ENCODE measurements around the gene SMAD7.
A peak's percentile ranks its signal among the peaks of the same experiment; 100 is the strongest.

SMAD7 gene

DNA sequence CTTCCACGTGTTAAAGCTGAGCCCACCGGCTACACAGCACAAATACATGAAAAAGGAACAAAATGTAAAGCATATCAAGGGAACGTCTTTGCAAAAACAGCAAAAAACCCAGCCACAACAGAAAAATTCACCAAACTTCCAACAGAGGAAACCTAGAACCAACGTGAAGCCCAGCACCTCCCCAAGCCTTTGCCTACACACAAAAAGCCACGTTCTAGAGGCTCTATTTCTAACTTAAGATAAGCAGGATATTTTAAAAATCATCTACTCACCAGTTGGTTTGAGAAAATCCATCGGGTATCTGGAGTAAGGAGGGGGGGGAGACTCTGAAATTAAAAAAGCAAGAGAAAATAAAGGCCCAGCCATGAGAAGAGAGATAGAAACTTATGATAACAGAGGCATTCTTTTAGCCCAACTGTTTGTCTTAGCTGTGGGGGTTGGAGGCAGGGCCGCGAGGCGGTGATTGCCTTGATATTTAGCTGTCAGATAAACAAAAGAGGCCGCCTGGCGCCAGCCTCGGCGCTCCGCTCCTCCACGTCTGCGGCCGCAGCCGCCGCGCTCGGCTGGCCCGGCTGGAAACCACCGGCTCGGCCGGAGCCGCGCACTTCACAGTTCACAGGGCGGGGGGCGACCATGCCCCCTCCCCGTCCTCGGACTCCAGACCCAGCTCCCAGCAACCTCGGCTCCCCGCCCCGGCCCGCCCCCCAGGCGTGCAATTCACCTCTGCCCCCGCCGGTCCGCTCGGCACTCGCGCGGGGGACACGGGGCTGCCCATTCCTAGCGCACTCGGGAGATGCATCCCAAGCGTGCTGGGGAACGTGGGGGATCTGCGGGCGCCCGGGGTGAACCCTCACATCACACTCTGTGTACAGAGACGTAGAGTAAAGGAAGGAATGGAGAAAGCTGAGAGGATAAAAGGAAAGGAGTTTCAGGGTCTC is 2.4 kb downstream of the SMAD7 start:
- TF ChIP-seq, protein P1, sequence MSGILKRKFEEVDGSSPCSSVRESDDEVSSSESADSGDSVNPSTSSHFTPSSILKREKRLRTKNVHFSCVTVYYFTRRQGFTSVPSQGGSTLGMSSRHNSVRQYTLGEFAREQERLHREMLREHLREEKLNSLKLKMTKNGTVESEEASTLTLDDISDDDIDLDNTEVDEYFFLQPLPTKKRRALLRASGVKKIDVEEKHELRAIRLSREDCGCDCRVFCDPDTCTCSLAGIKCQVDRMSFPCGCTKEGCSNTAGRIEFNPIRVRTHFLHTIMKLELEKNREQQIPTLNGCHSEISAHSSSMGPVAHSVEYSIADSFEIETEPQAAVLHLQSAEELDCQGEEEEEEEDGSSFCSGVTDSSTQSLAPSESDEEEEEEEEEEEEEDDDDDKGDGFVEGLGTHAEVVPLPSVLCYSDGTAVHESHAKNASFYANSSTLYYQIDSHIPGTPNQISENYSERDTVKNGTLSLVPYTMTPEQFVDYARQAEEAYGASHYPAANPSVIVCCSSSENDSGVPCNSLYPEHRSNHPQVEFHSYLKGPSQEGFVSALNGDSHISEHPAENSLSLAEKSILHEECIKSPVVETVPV (CRISPR knock-in tag; IDR thresholded peaks at IDR 0.05): no peak
- TF ChIP-seq ARNTL (CRISPR knock-in tag; IDR thresholded peaks at IDR 0.05; ENCODE audit: borderline replicate concordance, low read depth) (no peak), PPARA (CRISPR knock-in tag; IDR thresholded peaks at IDR 0.05; ENCODE audit: borderline replicate concordance) (no peak), ZFP30 (CRISPR knock-in tag; IDR thresholded peaks at IDR 0.05) (no peak), SNAI2 (CRISPR knock-in tag; IDR thresholded peaks at IDR 0.05) (no peak), TOX (CRISPR knock-in tag; IDR thresholded peaks at IDR 0.05; ENCODE audit: borderline replicate concordance) (no peak), ISL1 (CRISPR knock-in tag; IDR thresholded peaks at IDR 0.05) (no peak), OSR1 (CRISPR knock-in tag; IDR thresholded peaks at IDR 0.05) (no peak), GLIS3 (CRISPR knock-in tag; IDR thresholded peaks at IDR 0.05) (no peak), BACH2 (CRISPR knock-in tag; IDR thresholded peaks at IDR 0.05; ENCODE audit: borderline replicate concordance) (no peak), ZNF70 (CRISPR knock-in tag; IDR thresholded peaks at IDR 0.05) (no peak), ESRRG (CRISPR knock-in tag; IDR thresholded peaks at IDR 0.05) (no peak), ZNF565 (CRISPR knock-in tag; conservative IDR thresholded peaks at IDR 0.05; ENCODE audit: low read depth) (no peak), ZC3H10 (CRISPR knock-in tag; IDR thresholded peaks at IDR 0.05) (no peak), RARB (CRISPR knock-in tag; IDR thresholded peaks at IDR 0.05) (no peak)
- TF ChIP-seq, protein P2, sequence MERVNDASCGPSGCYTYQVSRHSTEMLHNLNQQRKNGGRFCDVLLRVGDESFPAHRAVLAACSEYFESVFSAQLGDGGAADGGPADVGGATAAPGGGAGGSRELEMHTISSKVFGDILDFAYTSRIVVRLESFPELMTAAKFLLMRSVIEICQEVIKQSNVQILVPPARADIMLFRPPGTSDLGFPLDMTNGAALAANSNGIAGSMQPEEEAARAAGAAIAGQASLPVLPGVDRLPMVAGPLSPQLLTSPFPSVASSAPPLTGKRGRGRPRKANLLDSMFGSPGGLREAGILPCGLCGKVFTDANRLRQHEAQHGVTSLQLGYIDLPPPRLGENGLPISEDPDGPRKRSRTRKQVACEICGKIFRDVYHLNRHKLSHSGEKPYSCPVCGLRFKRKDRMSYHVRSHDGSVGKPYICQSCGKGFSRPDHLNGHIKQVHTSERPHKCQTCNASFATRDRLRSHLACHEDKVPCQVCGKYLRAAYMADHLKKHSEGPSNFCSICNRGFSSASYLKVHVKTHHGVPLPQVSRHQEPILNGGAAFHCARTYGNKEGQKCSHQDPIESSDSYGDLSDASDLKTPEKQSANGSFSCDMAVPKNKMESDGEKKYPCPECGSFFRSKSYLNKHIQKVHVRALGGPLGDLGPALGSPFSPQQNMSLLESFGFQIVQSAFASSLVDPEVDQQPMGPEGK (CRISPR knock-in tag; IDR thresholded peaks at IDR 0.05; ENCODE audit: borderline replicate concordance): no peak
- TF ChIP-seq, protein P3, sequence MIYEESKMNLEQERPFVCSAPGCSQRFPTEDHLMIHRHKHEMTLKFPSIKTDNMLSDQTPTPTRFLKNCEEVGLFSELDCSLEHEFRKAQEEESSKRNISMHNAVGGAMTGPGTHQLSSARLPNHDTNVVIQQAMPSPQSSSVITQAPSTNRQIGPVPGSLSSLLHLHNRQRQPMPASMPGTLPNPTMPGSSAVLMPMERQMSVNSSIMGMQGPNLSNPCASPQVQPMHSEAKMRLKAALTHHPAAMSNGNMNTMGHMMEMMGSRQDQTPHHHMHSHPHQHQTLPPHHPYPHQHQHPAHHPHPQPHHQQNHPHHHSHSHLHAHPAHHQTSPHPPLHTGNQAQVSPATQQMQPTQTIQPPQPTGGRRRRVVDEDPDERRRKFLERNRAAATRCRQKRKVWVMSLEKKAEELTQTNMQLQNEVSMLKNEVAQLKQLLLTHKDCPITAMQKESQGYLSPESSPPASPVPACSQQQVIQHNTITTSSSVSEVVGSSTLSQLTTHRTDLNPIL (CRISPR knock-in tag; IDR thresholded peaks at IDR 0.05; ENCODE audit: low read depth): no peak
- ATAC-seq: peak; percentile 2; the same call in 2 of the 3 replicates

DNA sequence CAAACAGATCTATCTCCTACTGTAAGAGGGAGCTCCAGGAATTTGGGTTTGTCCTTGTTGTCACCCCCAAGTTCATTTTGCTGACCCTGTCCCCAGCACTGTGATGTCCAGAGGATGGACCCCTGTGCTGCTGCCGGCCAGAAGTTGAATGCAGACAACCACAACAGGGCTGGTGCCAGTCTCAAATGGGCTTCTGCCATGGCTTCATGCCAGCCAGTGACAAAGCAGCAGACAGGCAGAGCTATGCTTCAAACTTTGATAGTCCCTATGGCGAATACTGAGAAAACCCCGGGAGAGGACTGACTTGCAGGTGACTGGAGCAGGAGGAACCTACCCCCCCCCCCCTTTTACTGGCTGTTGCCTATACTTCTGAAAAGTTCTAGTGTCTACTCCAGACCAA is 3.2 kb downstream of the SMAD7 start:
- TF ChIP-seq ZNF565 (CRISPR knock-in tag; conservative IDR thresholded peaks at IDR 0.05; ENCODE audit: low read depth) (no peak), SNAI2 (CRISPR knock-in tag; IDR thresholded peaks at IDR 0.05) (no peak), ZFP3 (CRISPR knock-in tag; IDR thresholded peaks at IDR 0.05) (no peak), ZNF70 (CRISPR knock-in tag; IDR thresholded peaks at IDR 0.05) (no peak), CSDC2 (CRISPR knock-in tag; IDR thresholded peaks at IDR 0.05) (no peak), ARNTL (CRISPR knock-in tag; IDR thresholded peaks at IDR 0.05; ENCODE audit: borderline replicate concordance, low read depth) (no peak), BACH2 (CRISPR knock-in tag; IDR thresholded peaks at IDR 0.05; ENCODE audit: borderline replicate concordance) (no peak), GLIS3 (CRISPR knock-in tag; IDR thresholded peaks at IDR 0.05) (no peak)
- TF ChIP-seq, protein P1 (CRISPR knock-in tag; IDR thresholded peaks at IDR 0.05): no peak
- TF ChIP-seq, protein P4, sequence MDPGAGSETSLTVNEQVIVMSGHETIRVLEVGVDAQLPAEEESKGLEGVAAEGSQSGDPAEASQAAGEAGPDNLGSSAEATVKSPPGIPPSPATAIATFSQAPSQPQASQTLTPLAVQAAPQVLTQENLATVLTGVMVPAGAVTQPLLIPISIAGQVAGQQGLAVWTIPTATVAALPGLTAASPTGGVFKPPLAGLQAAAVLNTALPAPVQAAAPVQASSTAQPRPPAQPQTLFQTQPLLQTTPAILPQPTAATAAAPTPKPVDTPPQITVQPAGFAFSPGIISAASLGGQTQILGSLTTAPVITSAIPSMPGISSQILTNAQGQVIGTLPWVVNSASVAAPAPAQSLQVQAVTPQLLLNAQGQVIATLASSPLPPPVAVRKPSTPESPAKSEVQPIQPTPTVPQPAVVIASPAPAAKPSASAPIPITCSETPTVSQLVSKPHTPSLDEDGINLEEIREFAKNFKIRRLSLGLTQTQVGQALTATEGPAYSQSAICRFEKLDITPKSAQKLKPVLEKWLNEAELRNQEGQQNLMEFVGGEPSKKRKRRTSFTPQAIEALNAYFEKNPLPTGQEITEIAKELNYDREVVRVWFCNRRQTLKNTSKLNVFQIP (CRISPR knock-in tag; IDR thresholded peaks at IDR 0.05; ENCODE audit: borderline replicate concordance, low read depth): no peak
- TF ChIP-seq, protein P5, sequence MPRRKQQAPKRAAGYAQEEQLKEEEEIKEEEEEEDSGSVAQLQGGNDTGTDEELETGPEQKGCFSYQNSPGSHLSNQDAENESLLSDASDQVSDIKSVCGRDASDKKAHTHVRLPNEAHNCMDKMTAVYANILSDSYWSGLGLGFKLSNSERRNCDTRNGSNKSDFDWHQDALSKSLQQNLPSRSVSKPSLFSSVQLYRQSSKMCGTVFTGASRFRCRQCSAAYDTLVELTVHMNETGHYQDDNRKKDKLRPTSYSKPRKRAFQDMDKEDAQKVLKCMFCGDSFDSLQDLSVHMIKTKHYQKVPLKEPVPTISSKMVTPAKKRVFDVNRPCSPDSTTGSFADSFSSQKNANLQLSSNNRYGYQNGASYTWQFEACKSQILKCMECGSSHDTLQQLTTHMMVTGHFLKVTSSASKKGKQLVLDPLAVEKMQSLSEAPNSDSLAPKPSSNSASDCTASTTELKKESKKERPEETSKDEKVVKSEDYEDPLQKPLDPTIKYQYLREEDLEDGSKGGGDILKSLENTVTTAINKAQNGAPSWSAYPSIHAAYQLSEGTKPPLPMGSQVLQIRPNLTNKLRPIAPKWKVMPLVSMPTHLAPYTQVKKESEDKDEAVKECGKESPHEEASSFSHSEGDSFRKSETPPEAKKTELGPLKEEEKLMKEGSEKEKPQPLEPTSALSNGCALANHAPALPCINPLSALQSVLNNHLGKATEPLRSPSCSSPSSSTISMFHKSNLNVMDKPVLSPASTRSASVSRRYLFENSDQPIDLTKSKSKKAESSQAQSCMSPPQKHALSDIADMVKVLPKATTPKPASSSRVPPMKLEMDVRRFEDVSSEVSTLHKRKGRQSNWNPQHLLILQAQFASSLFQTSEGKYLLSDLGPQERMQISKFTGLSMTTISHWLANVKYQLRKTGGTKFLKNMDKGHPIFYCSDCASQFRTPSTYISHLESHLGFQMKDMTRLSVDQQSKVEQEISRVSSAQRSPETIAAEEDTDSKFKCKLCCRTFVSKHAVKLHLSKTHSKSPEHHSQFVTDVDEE (CRISPR knock-in tag; IDR thresholded peaks at IDR 0.05): no peak
- no peak for ATAC-seq
